ENCODE measurements around the gene CEP63. TPM values are rescaled to one million over a fixed set of nuclear protein-coding genes. Genes with fewer than 3 reads are reported as not detected.
A peak's percentile ranks its signal among the peaks of the same experiment; 100 is the strongest.

Gene CEP63
- total RNA-seq, 1 experiment from 2014 or later, result 19.1 TPM

- POLR2A ChIA-PET, result interaction anchor here (1.0 to 1.1 kb wide), 2 partner anchors 11 to 167 kb away, joined by 3 read pairs; no protein-coding TSS in a partner anchor
- intact Hi-C loops (cut with micrococcal nuclease), result loop anchor here (1.0 to 10.0 kb wide), 7 partner anchors 97 to 659 kb away; no protein-coding TSS in a partner anchor
- RAD21 ChIA-PET (ENCODE audit: low non-redundant PET in 1 of 2, low total read pairs in 2 of 2, uncharacterized antibody in 2 of 2, unreplicated experiment in 2 of 2), result interaction anchor here (0.7 to 2.0 kb wide), 7 partner anchors 110 to 274 kb away, joined by 3 to 13 read pairs (median 4); no protein-coding TSS in a partner anchor
- no TSS peak for BruUV-seq (replicated peaks)
- Histone ChIP-seq H3K27ac (ENCODE audit: low read depth, low read length) (no peak overlapping the region), H2AFZ (ENCODE audit: low read depth, low read length, poor library complexity, severe bottlenecking) (no peak overlapping the region), H3K9ac (ENCODE audit: low read length) (no peak overlapping the region), H3K9me3 (ENCODE audit: control insufficient read depth in 1 of 2, insufficient read depth in 1 of 2, low read depth in 1 of 2, low read length in 2 of 2) (no peaks in the 10 kb centered on the region), H3K36me3 (ENCODE audit: control insufficient read depth in 1 of 2, insufficient read depth in 2 of 2, low read length in 2 of 2) (peaks cover 20 to 22% of the 10 kb centered on the region in 2 experiments; a peak in 2 of 4 replicates), H3K27me3 (ENCODE audit: insufficient read depth, low read length) (no peaks in the 10 kb centered on the region), H3K4me3 (replicated peaks in 1 of 2; ENCODE audit: low read depth in 1 of 2, low read length in 2 of 2) (no peak overlapping the region), H3K4me1 (ENCODE audit: control insufficient read depth in 1 of 2, insufficient read depth in 2 of 2, low read length in 2 of 2) (peaks cover 3 to 16% of the 10 kb centered on the region in 2 experiments; a peak in 3 of 4 replicates), H3K9me2 (ENCODE audit: insufficient read depth) (no peaks in the 10 kb centered on the region), H4K20me1 (ENCODE audit: insufficient read depth) (no peaks in the 10 kb centered on the region), H3K4me2 (ENCODE audit: low read length) (peak overlapping the region; percentile 39), H3K79me2 (ENCODE audit: insufficient read depth, low read length) (no peaks in the 10 kb centered on the region)
- TF ChIP-seq EZH2phosphoT487 (IDR thresholded peaks at IDR 0.05; ENCODE audit: borderline replicate concordance), result no peak
- TF ChIP-seq RAD21 (IDR thresholded peaks at IDR 0.05; ENCODE audit: low read depth), result peak; percentile 95
- peak; percentile 66 to 87 (median 80) for TF ChIP-seq CTCF (IDR thresholded peaks at IDR 0.05 in 2 of 3, conservative IDR thresholded peaks at IDR 0.05 in 1 of 3; ENCODE audit: borderline replicate concordance in 1 of 3, insufficient read depth in 1 of 3, low read depth in 2 of 3, low read length in 2 of 3)
- DNase-seq (ENCODE audit: low read depth, low spot score), result peak; percentile 51
- ATAC-seq, result peak; percentile 89
- CTCF ChIA-PET, result interaction anchor here (0.6 to 6.0 kb wide), 29 partner anchors 8 to 509 kb away, joined by 3 to 71 read pairs (median 4); partner anchors contain the start of gene AMOTL2
Measured at GRCh38 chr3:134473868-134474546, 11.8 kb upstream of the CEP63 start.

- no peaks in the 10 kb centered on the region for H3K27me3 ChIP-seq (ENCODE audit: insufficient read depth, low read length)
- no peak for ATAC-seq
- no peak overlapping the region for H3K9ac ChIP-seq (ENCODE audit: low read length)
- H2AFZ ChIP-seq (ENCODE audit: low read depth, low read length, poor library complexity, severe bottlenecking), result no peak overlapping the region
- H3K9me2 ChIP-seq (ENCODE audit: insufficient read depth), result no peaks in the 10 kb centered on the region
- CTCF ChIA-PET, result interaction anchor here (0.7 to 6.0 kb wide), 9 partner anchors 8 to 277 kb away, joined by 3 to 71 read pairs (median 4); partner anchors contain the start of genes ANAPC13 and CEP63
- DNase-seq (ENCODE audit: low read depth, low spot score), result no peak
- H3K4me1 ChIP-seq (ENCODE audit: control insufficient read depth in 1 of 2, insufficient read depth in 2 of 2, low read length in 2 of 2), result peaks cover 3 to 16% of the 10 kb centered on the region in 2 experiments; a peak in 3 of 4 replicates
- no peaks in the 10 kb centered on the region for H4K20me1 ChIP-seq (ENCODE audit: insufficient read depth)
- H3K36me3 ChIP-seq (ENCODE audit: control insufficient read depth in 1 of 2, insufficient read depth in 2 of 2, low read length in 2 of 2), result peaks cover 21 to 24% of the 10 kb centered on the region in 2 experiments; a peak in 2 of 4 replicates
- no TSS peak for BruUV-seq (replicated peaks)
- no peaks in the 10 kb centered on the region for H3K79me2 ChIP-seq (ENCODE audit: insufficient read depth, low read length)
- POLR2A ChIA-PET, result interaction anchor here (1.1 kb wide), 1 partner anchor 10 kb away, joined by 3 read pairs; no protein-coding TSS in a partner anchor
- intact Hi-C loops (cut with micrococcal nuclease), result loop anchor here (1.0 to 10.0 kb wide), 7 partner anchors 98 to 660 kb away; no protein-coding TSS in a partner anchor
- RAD21 ChIA-PET (ENCODE audit: low non-redundant PET in 1 of 2, low total read pairs in 2 of 2, uncharacterized antibody in 2 of 2, unreplicated experiment in 2 of 2), result interaction anchor here in 1 of 2 experiments (0.6 kb wide), 1 partner anchor 174 kb away, joined by 3 read pairs; no protein-coding TSS in a partner anchor
- no peak overlapping the region for H3K27ac ChIP-seq (ENCODE audit: low read depth, low read length)
- H3K4me3 ChIP-seq (replicated peaks in 1 of 2; ENCODE audit: low read depth in 1 of 2, low read length in 2 of 2), result no peak overlapping the region
- H3K4me2 ChIP-seq (ENCODE audit: low read length), result no peak overlapping the region
- H3K9me3 ChIP-seq (ENCODE audit: control insufficient read depth in 1 of 2, insufficient read depth in 1 of 2, low read depth in 1 of 2, low read length in 2 of 2), result no peaks in the 10 kb centered on the region
- no peak for TF ChIP-seq ATF3 (IDR thresholded peaks at IDR 0.05)
- no peak for TF ChIP-seq SIN3A (IDR thresholded peaks at IDR 0.05; ENCODE audit: low read depth)
- TF ChIP-seq CBX3 (IDR thresholded peaks at IDR 0.05; ENCODE audit: low read depth), result no peak
- TF ChIP-seq POLR2AphosphoS5 (IDR thresholded peaks at IDR 0.05; ENCODE audit: low read depth, low read length), result no peak
- TF ChIP-seq MAX (IDR thresholded peaks at IDR 0.05), result no peak
- TF ChIP-seq YY1 (IDR thresholded peaks at IDR 0.05; ENCODE audit: extremely low read depth, insufficient replicate concordance, low read depth, low read length), result no peak
- TF ChIP-seq SRF (IDR thresholded peaks at IDR 0.05; ENCODE audit: low read depth), result no peak
- no peak for TF ChIP-seq ZBTB33 (IDR thresholded peaks at IDR 0.05; ENCODE audit: extremely low read depth, insufficient replicate concordance, low read length)
- no peak for TF ChIP-seq TCF7L2 (IDR thresholded peaks at IDR 0.05; ENCODE audit: borderline replicate concordance, extremely low read depth, insufficient read depth, insufficient read length)
- TF ChIP-seq EZH2 (IDR thresholded peaks at IDR 0.05), result no peak
Measured at GRCh38 chr3:134474956-134475355, 10.9 kb upstream of the CEP63 start.

All from HCT116 (cell line).